Measurements from ENCODE around the gene BRF1.

- TF ChIP-seq CTCF (conservative IDR thresholded peaks at IDR 0.05 in 1 of 2, IDR thresholded peaks at IDR 0.05 in 1 of 2; ENCODE audit: low read depth in 1 of 2, low read length in 2 of 2) (no peak), EZH2 (IDR thresholded peaks at IDR 0.05; ENCODE audit: low read length, missing control alignments) (no peak)
Measured at GRCh38 chr14:105280525-105280924, 20.3 kb downstream of the BRF1 start.

Data from fibroblast of lung (primary cell).